Osteoblast (primary cell): ENCODE measurements around the gene YY2. TPM values are rescaled to one million over a fixed set of nuclear protein-coding genes. Genes with fewer than 3 reads are reported as not detected.
"Not testable (repeated sequence)": the region's sequence is repeated elsewhere in the genome, so short reads cannot be mapped to it uniquely, and the experiment has no call there.

Source experiments
- DNase-seq: peaks from one replicate; pipeline ENCODE4 v3.0.0; 2011; ENCODE audit warnings: low spot score, mixed read lengths; ENCODE audit not compliant: insufficient read length; ENCODE audit errors: missing footprints
- H2AFZ ChIP-seq: 2 replicates; pipeline ENCODE4 v1.6.0; 2011; ENCODE audit warnings: mild to moderate bottlenecking, low read length
- H3K27ac ChIP-seq: 2 replicates; pipeline ENCODE4 v1.5.1; 2011; ENCODE audit warnings: mild to moderate bottlenecking, low read depth, low read length, moderate library complexity
- H3K27me3 ChIP-seq: 2 replicates; pipeline ENCODE4 v1.6.0; 2012; ENCODE audit warnings: mild to moderate bottlenecking, control low read depth, inconsistent platforms, low read length, moderate library complexity; ENCODE audit not compliant: insufficient read depth
- H3K36me3 ChIP-seq: 2 replicates; pipeline ENCODE4 v1.5.1; 2011; ENCODE audit warnings: mild to moderate bottlenecking, low read length, control low read depth, moderate library complexity; ENCODE audit not compliant: insufficient read depth
- H3K4me1 ChIP-seq: 2 replicates; pipeline ENCODE4 v1.5.1; 2011; ENCODE audit warnings: mild to moderate bottlenecking, low read length, control low read depth, moderate library complexity; ENCODE audit not compliant: insufficient read depth
- H3K4me2 ChIP-seq: 2 replicates; pipeline ENCODE4 v1.6.0; 2011; ENCODE audit warnings: mild to moderate bottlenecking, low read length; ENCODE audit not compliant: insufficient read depth
- H3K4me3 ChIP-seq: fragments of 200-600 bp; sonication (generic); 3 replicates; pipeline ENCODE4 v1.5.1; 2012; ENCODE audit warnings: mild to moderate bottlenecking, low read length, inconsistent platforms; ENCODE audit not compliant: insufficient read depth
- H3K79me2 ChIP-seq: 2 replicates; pipeline ENCODE4 v1.6.0; 2012; ENCODE audit warnings: mild to moderate bottlenecking, low read length, control low read depth, inconsistent platforms; ENCODE audit not compliant: insufficient read depth
- H3K9me3 ChIP-seq: 2 replicates; pipeline ENCODE4 v1.5.1; 2011; ENCODE audit warnings: low read depth, low read length, control low read depth
- H4K20me1 ChIP-seq: 2 replicates; pipeline ENCODE4 v1.6.0; 2012; ENCODE audit warnings: mild to moderate bottlenecking, low read length, control low read depth; ENCODE audit not compliant: insufficient read depth
- CTCF ChIP-seq: IDR thresholded peaks from 2 replicates; pipeline ENCODE4 v1.5.1; 2011; ENCODE audit warnings: mild to moderate bottlenecking, low read depth, low read length, moderate library complexity; ENCODE audit errors: extremely low read depth
- total RNA-seq: library from RNA; depleted of rRNA; stranded (reverse); fragments of >200 nt; gene quantifications from 2 replicates; pipeline ENCODE4 v1.2.3, GENCODE V29; 2012

The YY2 gene
- total RNA-seq, 1 donor = 1.4 TPM

GRCh38 chrX:21870494-21870893 lies 14.7 kb downstream of the YY2 start:
- no peaks in the 10 kb centered on the region for H3K79me2 ChIP-seq
- H3K4me3 ChIP-seq = no peak overlapping the region
- H3K4me2 ChIP-seq = no peak overlapping the region
- H4K20me1 ChIP-seq = no peaks in the 10 kb centered on the region
- H3K4me1 ChIP-seq = peaks cover 7% of the 10 kb centered on the region
- DNase-seq = peak; percentile 6
- no peaks in the 10 kb centered on the region for H3K9me3 ChIP-seq
- H3K27ac ChIP-seq = no peak overlapping the region
- H3K36me3 ChIP-seq = no peaks in the 10 kb centered on the region
- H3K27me3 ChIP-seq = no peaks in the 10 kb centered on the region
- H2AFZ ChIP-seq = no peak overlapping the region
- no peak for TF ChIP-seq CTCF

- Histone ChIP-seq H3K36me3 (no peaks in the 10 kb centered on the region), H3K27ac (no peak overlapping the region), H3K4me3 (no peak overlapping the region), H3K9me3 (no peaks in the 10 kb centered on the region), H3K79me2 (no peaks in the 10 kb centered on the region), H4K20me1 (no peaks in the 10 kb centered on the region), H3K4me1 (peaks cover 7% of the 10 kb centered on the region), H3K27me3 (no peaks in the 10 kb centered on the region), H3K4me2 (no peak overlapping the region), H2AFZ (no peak overlapping the region)
- DNase-seq = no peak
- no peak for TF ChIP-seq CTCF
These were observed 17.4 kb downstream of the YY2 start for GRCh38 chrX:21873063-21873775.

GRCh38 chrX:21874182-21874581 lies 18.4 kb downstream of the YY2 start:
- not testable (repeated sequence) for H3K4me2 ChIP-seq, H3K27me3 ChIP-seq, H3K27ac ChIP-seq, H3K4me1 ChIP-seq, H3K79me2 ChIP-seq, H3K9me3 ChIP-seq, H4K20me1 ChIP-seq, H3K36me3 ChIP-seq, DNase-seq, H3K4me3 ChIP-seq, H2AFZ ChIP-seq

- Histone ChIP-seq H4K20me1 (no peaks in the 10 kb centered on the region), H3K4me2 (no peak overlapping the region), H3K4me3 (no peak overlapping the region), H2AFZ (no peak overlapping the region), H3K27ac (no peak overlapping the region), H3K9me3 (no peaks in the 10 kb centered on the region), H3K4me1 (peaks cover 7% of the 10 kb centered on the region), H3K36me3 (no peaks in the 10 kb centered on the region), H3K27me3 (no peaks in the 10 kb centered on the region), H3K79me2 (no peaks in the 10 kb centered on the region)
- no peak for DNase-seq
- TF ChIP-seq CTCF = no peak
These were observed 19.2 kb downstream of the YY2 start for GRCh38 chrX:21875013-21875412.
